AG10803 (cell line): ENCODE results near the gene CCHCR1.

ENCODE experiments used
- DNase-seq: peaks from one replicate; pipeline ENCODE4 v3.0.0; 2010; ENCODE audit warnings: low read depth
- H3K4me3 ChIP-seq: 2 replicates; pipeline ENCODE4 v1.5.1; 2011; ENCODE audit warnings: mild to moderate bottlenecking, low read length, control low read depth
- TF ChIP-seq, protein P1 (sequence below): conservative IDR thresholded peaks from 2 replicates; pipeline ENCODE4 v1.5.1; 2011; ENCODE audit warnings: mild to moderate bottlenecking, low read length, control low read depth, inconsistent platforms

Gene CCHCR1

GRCh38 chr6:31125586-31126363 is 31.8 kb downstream of the CCHCR1 start:
- TF ChIP-seq, protein P1, sequence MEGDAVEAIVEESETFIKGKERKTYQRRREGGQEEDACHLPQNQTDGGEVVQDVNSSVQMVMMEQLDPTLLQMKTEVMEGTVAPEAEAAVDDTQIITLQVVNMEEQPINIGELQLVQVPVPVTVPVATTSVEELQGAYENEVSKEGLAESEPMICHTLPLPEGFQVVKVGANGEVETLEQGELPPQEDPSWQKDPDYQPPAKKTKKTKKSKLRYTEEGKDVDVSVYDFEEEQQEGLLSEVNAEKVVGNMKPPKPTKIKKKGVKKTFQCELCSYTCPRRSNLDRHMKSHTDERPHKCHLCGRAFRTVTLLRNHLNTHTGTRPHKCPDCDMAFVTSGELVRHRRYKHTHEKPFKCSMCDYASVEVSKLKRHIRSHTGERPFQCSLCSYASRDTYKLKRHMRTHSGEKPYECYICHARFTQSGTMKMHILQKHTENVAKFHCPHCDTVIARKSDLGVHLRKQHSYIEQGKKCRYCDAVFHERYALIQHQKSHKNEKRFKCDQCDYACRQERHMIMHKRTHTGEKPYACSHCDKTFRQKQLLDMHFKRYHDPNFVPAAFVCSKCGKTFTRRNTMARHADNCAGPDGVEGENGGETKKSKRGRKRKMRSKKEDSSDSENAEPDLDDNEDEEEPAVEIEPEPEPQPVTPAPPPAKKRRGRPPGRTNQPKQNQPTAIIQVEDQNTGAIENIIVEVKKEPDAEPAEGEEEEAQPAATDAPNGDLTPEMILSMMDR = no peak
- H3K4me3 ChIP-seq = no peak overlapping the region
- peak; percentile 88 for DNase-seq

DNA sequence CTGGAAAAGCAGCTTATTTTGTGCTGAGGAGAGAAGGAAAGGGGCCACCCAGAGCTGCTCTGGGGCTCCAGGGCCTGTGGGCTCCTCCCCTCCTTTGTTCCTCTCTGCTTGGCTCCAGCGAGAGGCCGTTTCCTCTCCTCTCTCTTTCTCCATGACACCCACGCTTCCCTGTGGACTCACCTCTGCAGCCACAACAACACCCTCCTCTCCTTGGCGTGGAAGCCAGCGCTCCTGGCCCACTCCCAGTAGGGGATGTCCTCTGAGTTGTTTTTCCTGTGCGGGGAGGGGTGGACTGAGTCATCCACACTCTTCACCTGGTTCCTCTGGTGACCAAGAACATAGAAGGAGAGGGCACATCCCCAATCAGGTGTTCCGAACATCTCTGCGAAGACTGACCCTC is 32.4 kb downstream of the CCHCR1 start:
- H3K4me3 ChIP-seq = no peak overlapping the region
- DNase-seq = no peak
- TF ChIP-seq, protein P1 = no peak

- peak; percentile 87 for DNase-seq
- no peak overlapping the region for H3K4me3 ChIP-seq
- TF ChIP-seq, protein P1 = no peak
Observed at GRCh38 chr6:31122791-31123706, 34.6 kb downstream of the CCHCR1 start.

GRCh38 chr6:31121131-31121790 is 36.3 kb downstream of the CCHCR1 start:
- H3K4me3 ChIP-seq = no peak overlapping the region
- TF ChIP-seq, protein P1 = no peak
- DNase-seq = no peak

DNA sequence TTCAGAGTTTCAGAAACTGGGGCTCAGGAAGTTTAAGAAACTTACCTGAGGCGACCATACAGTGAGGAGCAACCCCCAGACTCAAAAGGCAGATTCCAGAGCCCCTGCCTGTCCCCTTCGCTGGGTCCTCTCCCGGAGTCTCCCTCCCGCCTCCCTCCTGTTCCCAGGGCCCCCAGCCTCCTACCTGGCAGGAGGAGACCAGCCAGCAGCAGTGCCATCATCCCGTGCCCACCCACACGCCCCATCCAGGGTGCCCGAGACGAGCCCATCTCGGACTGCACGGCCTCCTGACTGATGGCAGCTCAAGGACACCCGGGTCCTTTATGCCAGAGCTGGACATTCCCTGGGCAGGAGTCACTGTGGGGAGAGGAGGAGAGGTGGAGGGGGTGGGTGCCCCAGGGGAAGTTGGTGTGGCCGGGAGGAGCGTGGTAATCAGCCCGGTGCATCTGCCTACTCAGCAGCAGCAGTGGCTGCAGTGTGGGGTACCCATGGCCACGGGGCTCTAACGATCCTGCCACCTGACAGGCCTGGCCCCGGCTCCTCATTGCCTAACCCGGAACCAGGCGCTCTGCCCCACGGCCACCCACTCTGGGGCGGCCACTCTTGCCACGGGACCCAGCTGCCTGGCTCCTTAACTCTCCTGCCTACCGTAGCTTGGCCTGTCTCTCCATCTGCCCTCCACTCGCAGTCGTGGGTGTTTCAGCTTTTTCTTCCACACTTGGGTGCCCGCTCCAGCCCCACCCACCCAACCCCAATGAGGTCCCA is 37.3 kb downstream of the CCHCR1 start, which contains the start of gene CDSN:
CDSN (minus strand) TSS at position 296 of the 765 bp plus-strand sequence; CDS start at position 269, 27 bp downstream.
- H3K4me3 ChIP-seq = no peak within 1 kb of the TSS
- DNase-seq = no peak
- TF ChIP-seq, protein P1 = no peak

GRCh38 chr6:31118178-31118577 is 39.4 kb downstream of the CCHCR1 start:
- H3K4me3 ChIP-seq = no peak overlapping the region
- TF ChIP-seq, protein P1 = no peak
- no peak for DNase-seq
